NCI-H2107 (cell line): Measurements from ENCODE around the gene ATRN.
"Not testable (repeated sequence)": the region's sequence is repeated elsewhere in the genome, so short reads cannot be mapped to it uniquely, and the experiment has no call there.

Experiments
- DNase-seq: peaks from one replicate; lab custom pipeline; 2025; lab: John Stamatoyannopoulos, UW

ATRN gene

DNA sequence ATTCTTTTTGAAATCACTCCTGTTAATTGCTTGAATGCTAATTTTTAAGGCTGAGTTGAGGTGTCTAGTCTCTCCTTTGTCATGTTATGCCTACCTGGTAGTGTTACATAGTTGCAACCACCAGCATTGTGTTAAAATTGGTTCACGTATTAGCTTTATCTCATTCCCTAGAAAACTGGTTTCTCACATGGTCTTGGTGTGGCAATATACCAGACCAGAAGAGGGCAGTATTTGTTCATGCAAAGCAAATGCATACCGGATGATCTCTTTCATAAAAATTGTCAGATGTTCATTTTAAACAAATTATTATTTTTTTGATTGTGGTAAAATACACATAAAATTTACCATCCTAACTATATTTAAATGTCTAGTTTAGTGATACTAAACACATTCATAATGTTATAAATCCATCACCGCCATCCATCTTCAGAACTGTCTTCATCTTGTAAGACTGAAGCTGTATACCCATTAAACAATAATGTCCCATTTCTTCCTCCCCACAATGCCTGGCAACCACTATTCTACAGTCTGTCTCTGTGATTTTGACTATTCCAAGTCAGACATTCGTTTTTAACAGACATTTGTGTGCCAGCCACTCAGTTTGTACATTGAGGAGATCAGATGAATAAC is 92.8 kb downstream of the ATRN start:
- no peak for DNase-seq

GRCh38 chr20:3565851-3566250 is 95.0 kb downstream of the ATRN start:
- DNase-seq, result no peak

DNA sequence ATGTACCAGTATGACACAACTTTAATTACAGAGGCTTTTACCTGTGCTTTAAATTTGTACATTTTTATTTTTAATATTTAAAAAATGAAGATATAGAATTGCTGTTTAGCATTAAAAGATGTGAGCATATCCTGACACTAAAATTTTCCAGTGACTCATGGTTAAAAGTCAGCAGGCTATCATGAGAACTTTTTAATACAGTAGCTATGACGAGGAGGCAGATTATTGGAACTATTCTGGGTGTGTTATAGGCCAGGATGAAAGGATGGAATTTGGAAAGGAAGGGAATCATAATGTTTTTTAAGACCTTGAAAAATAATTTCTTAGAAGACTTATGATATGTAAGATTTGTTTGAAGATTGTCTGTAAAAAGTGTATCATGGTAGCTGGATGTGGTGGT is 101.3 kb downstream of the ATRN start:
- DNase-seq, result no peak

DNA sequence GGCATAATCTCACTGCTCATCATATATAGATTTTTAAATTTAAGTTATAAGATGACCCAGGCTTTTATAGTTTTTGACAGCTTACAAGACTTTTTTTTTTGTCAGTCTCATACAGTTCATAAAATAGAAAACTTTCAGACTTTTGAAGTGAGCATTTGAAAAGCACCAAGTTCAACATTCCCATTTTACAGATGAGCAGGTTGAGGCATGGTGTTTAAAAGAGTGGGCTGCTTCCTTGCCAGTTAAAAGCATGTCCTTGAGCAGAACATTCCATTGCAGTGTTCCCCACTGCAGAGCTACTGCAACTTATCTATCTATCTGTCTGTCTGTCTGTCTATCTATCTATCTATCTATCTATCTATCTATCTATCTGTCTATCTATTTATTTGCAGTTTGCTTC is 105.5 kb downstream of the ATRN start:
- no peak for DNase-seq

- DNase-seq, result no peak
Measured at GRCh38 chr20:3577366-3577765, 106.5 kb downstream of the ATRN start.

DNA sequence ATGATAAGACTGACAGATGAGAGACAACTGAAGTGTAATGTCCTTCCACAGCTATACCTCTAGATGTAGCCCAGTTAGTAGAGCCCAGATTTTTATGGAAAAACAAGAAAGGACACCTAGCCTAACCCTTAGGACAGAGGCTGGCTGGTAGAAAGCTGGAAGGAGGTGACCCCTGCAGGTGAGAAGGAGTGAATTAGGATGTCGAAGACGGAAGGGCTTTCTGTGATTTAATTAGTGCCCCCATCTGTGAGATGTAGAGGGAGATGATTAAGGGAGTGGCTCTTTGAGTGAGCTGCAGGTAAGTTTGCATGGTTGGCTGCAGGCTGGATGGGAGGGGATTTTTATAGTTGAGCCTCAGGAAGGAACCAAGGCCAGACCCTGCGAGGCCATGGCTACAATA is 109.6 kb downstream of the ATRN start:
- DNase-seq, result no peak

GRCh38 chr20:3583765-3584164 is 112.9 kb downstream of the ATRN start:
- DNase-seq, result no peak

GRCh38 chr20:3586093-3586492 is 115.3 kb downstream of the ATRN start:
- no peak for DNase-seq

- DNase-seq, result no peak
Measured at GRCh38 chr20:3590164-3590563, 119.3 kb downstream of the ATRN start.

DNA sequence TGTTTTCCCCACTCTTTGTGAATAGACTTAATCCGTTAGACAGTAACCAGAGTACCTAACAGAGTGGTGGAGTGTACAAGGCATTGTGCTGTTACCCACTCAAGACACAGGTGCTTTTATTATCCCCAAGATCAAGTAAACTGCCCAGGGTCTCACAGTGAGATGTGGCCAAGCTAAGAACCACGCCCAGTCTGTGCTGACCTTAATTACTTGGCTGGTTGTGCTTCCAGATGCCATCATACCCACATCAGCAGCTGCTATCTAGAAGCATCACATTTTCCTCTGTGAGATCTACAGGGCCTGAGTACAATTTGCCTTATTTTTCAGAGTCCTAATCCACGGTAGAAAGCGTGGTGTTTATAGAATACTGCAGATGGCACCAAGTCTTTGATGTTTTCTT is 122.1 kb downstream of the ATRN start:
- no peak for DNase-seq

DNA sequence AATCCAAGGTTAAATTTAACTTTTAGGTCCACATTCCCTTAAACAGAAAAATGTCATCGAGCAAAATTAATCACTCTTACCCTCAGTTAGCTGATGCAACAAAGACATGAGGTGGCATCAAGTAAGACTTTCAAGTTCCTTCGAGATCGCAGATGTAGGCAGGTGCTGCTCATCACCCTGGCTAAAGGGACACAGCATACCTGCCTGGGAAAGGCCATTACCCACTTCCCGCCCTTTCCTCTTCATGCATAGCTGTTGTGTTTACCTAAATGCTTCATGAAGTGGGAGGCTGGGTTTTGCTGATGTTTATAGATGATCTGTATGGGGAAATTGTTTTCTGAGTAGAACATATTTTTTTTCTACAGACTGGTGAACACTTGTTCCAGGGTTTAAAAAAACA is 124.7 kb downstream of the ATRN start:
- DNase-seq, result no peak

GRCh38 chr20:3603108-3603507 is 132.3 kb downstream of the ATRN start:
- no peak for DNase-seq

- DNase-seq, result not testable (repeated sequence)
Measured at GRCh38 chr20:3605386-3605886, 134.6 kb downstream of the ATRN start.

- no peak for DNase-seq
Measured at GRCh38 chr20:3606021-3606420, 135.2 kb downstream of the ATRN start.

GRCh38 chr20:3611901-3612300 is 141.1 kb downstream of the ATRN start:
- DNase-seq, result no peak

- DNase-seq, result no peak
Measured at GRCh38 chr20:3612795-3613572, 142.2 kb downstream of the ATRN start.

- DNase-seq, result no peak
Measured at GRCh38 chr20:3613821-3614440, 143.1 kb downstream of the ATRN start.

GRCh38 chr20:3614466-3614865 is 143.6 kb downstream of the ATRN start:
- no peak for DNase-seq

DNA sequence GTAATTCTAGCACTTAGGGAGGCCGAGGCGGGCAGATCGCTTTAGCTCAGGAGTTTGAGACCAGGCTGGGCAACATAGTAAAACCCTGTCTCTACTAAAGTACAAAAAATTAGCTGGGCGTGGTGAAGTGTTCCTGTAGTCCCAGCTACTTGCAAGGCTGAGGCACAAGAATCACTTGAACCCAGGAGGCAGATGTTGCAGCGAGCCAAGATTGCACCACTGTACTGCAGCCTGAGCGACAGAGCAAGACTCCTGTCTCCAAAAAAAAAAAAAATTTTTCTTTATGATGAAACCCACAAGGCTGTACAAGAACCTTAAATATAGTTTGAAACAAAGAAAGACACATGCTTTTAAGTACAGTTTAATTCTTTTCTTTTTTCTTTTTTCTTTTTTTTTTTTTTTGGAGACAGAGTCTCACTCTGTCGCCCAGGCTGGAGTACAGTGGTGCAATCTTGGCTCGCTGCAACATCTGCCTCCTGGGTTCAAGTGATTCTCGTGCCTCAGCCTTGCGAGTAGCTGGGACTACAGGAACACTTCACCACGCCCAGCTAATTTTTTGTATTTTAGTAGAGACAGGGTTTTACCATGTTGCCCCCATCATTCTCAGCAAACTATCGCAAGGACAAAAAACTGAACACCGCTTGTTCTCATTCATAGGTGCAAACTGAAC is 144.5 kb downstream of the ATRN start:
- not testable (repeated sequence) for DNase-seq

DNA sequence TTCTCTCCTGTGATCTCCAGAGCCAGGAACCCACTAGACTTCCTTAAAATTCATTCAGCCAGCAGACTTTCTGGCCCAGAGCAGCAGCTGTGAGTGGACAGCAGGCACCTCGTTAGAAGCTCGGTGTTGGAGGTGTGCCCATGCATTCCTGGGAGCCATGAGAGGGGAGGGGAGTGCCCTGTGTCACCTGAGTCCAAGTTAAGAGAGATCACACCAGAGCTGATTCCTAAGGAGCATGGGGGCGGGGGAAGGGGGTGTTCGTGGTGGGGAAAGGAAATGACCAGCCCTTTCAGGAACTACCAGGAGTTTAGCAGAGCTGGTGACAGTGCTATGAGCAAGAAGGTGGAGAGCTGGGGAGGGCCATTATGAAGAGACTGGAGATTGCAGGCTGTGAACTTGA is 145.4 kb downstream of the ATRN start:
- no peak for DNase-seq

GRCh38 chr20:3621111-3621510 is 150.3 kb downstream of the ATRN start:
- no peak for DNase-seq

DNA sequence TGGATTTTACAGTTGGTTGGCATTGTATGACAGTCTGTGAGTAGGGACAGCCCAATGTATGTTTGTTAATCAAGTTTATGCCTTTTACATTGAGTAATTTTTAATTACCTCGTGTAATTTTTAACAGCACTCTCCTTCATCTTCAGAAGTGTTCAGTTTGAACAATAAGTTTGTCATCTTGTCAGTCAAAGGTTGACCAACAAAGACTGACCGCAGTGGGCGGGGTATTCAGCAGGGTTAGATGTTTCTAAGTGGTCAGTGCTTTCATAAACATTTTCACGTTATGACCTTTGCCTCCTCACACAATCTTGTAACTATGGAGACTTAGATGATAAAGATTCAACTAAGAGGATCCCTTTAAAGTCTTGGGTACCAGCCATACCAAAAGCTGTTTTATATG is 151.6 kb downstream of the ATRN start:
- DNase-seq, result no peak

DNA sequence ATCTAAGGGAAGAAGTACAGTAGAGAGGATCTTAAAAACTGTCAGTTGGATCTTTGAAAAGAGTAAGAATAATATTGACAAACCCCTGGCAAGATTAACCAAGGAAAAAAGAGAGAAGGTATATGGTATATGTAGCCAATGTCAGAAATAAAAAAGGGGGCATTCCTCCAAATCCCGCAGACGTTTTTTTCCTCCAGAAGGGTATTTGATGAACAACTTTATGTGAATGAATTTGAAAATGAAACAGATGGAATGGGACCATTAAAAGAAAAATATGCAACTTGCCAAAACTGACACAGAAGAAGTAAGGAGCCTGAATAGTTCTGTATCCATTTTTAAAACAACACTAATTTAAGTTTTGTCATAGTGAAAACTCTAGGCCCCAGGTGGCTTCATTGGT is 156.7 kb downstream of the ATRN start:
- no peak for DNase-seq
